ENCODE measurements around the gene RAB5IF. TPM values are rescaled to one million over a fixed set of nuclear protein-coding genes. Genes with fewer than 3 reads are reported as not detected.

The RAB5IF gene
- polyA plus RNA-seq, 1 donor from 2014 or later = 205 TPM

DNA sequence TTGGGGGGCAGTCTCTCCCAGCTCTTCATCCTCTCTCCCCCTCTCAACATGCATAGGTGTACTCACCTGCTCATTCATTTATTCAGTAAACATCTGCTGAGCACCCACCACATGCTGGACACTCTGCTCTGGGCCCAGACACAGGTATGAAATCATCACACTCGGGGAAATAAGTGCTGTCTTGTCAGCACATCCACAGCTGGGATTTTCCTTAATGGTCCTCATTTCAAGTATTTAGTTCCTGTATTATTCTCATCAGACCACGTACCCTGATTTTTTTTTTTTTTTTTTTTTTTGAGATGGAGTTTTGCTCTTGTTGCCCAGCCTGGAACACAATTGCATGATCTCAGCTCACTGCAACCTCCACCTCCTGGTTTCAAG is 19.4 kb downstream of the RAB5IF start:
- H2AFZ ChIP-seq (ENCODE audit: low read depth, low read length) = no peak overlapping the region
- H3K79me2 ChIP-seq (replicated peaks; ENCODE audit: insufficient read depth, low read length) = no peaks in the 10 kb centered on the region
- no peak overlapping the region for H3K9ac ChIP-seq (ENCODE audit: low read length)

DNA sequence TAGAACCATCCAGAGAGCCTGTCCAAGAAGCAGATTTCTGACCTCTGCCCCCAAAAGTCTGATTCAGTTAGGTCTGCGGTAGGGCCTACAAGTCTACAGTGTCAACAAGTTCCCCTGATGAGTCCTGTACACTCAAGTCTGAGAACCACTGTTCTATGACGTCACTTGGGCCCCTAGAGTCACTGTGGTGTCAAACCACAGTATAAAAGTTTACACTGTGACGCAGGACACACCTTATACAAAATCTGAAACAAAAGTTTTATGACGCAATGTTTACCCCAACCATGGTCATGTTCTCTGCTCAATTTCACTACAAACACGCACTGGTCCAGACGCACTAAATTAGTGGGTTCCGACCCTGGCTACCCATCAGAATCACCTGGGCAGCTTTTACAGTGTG is 22.5 kb downstream of the RAB5IF start:
- H3K27ac ChIP-seq (ENCODE audit: low read length) = no peak overlapping the region
- no peak overlapping the region for H3K4me3 ChIP-seq (ENCODE audit: low read length)
- H3K9ac ChIP-seq (ENCODE audit: low read length) = no peak overlapping the region
- H3K9me2 ChIP-seq (ENCODE audit: insufficient read depth, low read length) = no peaks in the 10 kb centered on the region
- H3F3A ChIP-seq (ENCODE audit: insufficient read depth, low read length, poor library complexity, severe bottlenecking) = no peaks in the 10 kb centered on the region
- H2AFZ ChIP-seq (ENCODE audit: low read depth, low read length) = no peak overlapping the region
- H4K20me1 ChIP-seq (ENCODE audit: insufficient read depth) = no peaks in the 10 kb centered on the region
- H3K4me2 ChIP-seq (ENCODE audit: low read length) = no peak overlapping the region
- H3K79me2 ChIP-seq (replicated peaks; ENCODE audit: insufficient read depth, low read length) = no peaks in the 10 kb centered on the region
- no peaks in the 10 kb centered on the region for H3K36me3 ChIP-seq (ENCODE audit: insufficient read depth, low read length)
- H3K9me3 ChIP-seq (ENCODE audit: low read length) = no peaks in the 10 kb centered on the region
- H3K27me3 ChIP-seq (ENCODE audit: insufficient read depth, low read depth, low read length) = no peaks in the 10 kb centered on the region
- TF ChIP-seq, protein P1, sequence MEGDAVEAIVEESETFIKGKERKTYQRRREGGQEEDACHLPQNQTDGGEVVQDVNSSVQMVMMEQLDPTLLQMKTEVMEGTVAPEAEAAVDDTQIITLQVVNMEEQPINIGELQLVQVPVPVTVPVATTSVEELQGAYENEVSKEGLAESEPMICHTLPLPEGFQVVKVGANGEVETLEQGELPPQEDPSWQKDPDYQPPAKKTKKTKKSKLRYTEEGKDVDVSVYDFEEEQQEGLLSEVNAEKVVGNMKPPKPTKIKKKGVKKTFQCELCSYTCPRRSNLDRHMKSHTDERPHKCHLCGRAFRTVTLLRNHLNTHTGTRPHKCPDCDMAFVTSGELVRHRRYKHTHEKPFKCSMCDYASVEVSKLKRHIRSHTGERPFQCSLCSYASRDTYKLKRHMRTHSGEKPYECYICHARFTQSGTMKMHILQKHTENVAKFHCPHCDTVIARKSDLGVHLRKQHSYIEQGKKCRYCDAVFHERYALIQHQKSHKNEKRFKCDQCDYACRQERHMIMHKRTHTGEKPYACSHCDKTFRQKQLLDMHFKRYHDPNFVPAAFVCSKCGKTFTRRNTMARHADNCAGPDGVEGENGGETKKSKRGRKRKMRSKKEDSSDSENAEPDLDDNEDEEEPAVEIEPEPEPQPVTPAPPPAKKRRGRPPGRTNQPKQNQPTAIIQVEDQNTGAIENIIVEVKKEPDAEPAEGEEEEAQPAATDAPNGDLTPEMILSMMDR (IDR thresholded peaks at IDR 0.05; ENCODE audit: poor library complexity, severe bottlenecking) = no peak
- TF ChIP-seq TAF1 (IDR thresholded peaks at IDR 0.05; ENCODE audit: low read depth) (no peak), EP300 (conservative IDR thresholded peaks at IDR 0.05; ENCODE audit: poor library complexity, severe bottlenecking) (no peak), POLR2AphosphoS5 (IDR thresholded peaks at IDR 0.05) (no peak)

More for the DNA sequence above, 19.4 kb downstream of the RAB5IF start:
- Histone ChIP-seq H3K4me2 (ENCODE audit: low read length) (no peak overlapping the region), H3K27me3 (ENCODE audit: insufficient read depth, low read depth, low read length) (no peaks in the 10 kb centered on the region), H3K36me3 (ENCODE audit: insufficient read depth, low read length) (no peaks in the 10 kb centered on the region), H4K20me1 (ENCODE audit: insufficient read depth) (no peaks in the 10 kb centered on the region), H3K27ac (ENCODE audit: low read length) (no peak overlapping the region), H3K4me3 (ENCODE audit: low read length) (no peak overlapping the region), H3F3A (ENCODE audit: insufficient read depth, low read length, poor library complexity, severe bottlenecking) (no peaks in the 10 kb centered on the region), H3K9me3 (ENCODE audit: low read length) (no peaks in the 10 kb centered on the region), H3K9me2 (ENCODE audit: insufficient read depth, low read length) (no peaks in the 10 kb centered on the region)
- TF ChIP-seq, protein P1 (IDR thresholded peaks at IDR 0.05; ENCODE audit: poor library complexity, severe bottlenecking) = no peak
- TF ChIP-seq RAD21 (conservative IDR thresholded peaks at IDR 0.05) (no peak), EP300 (conservative IDR thresholded peaks at IDR 0.05; ENCODE audit: poor library complexity, severe bottlenecking) (no peak), EZH2 (IDR thresholded peaks at IDR 0.05; ENCODE audit: borderline replicate concordance, insufficient read depth, low read length, poor library complexity, severe bottlenecking) (no peak), MXI1 (conservative IDR thresholded peaks at IDR 0.05; ENCODE audit: poor library complexity, severe bottlenecking) (no peak), POLR2AphosphoS5 (IDR thresholded peaks at IDR 0.05) (no peak), TAF1 (IDR thresholded peaks at IDR 0.05; ENCODE audit: low read depth) (no peak), SMC3 (conservative IDR thresholded peaks at IDR 0.05; ENCODE audit: poor library complexity) (no peak)
- TF ChIP-seq, protein P2, sequence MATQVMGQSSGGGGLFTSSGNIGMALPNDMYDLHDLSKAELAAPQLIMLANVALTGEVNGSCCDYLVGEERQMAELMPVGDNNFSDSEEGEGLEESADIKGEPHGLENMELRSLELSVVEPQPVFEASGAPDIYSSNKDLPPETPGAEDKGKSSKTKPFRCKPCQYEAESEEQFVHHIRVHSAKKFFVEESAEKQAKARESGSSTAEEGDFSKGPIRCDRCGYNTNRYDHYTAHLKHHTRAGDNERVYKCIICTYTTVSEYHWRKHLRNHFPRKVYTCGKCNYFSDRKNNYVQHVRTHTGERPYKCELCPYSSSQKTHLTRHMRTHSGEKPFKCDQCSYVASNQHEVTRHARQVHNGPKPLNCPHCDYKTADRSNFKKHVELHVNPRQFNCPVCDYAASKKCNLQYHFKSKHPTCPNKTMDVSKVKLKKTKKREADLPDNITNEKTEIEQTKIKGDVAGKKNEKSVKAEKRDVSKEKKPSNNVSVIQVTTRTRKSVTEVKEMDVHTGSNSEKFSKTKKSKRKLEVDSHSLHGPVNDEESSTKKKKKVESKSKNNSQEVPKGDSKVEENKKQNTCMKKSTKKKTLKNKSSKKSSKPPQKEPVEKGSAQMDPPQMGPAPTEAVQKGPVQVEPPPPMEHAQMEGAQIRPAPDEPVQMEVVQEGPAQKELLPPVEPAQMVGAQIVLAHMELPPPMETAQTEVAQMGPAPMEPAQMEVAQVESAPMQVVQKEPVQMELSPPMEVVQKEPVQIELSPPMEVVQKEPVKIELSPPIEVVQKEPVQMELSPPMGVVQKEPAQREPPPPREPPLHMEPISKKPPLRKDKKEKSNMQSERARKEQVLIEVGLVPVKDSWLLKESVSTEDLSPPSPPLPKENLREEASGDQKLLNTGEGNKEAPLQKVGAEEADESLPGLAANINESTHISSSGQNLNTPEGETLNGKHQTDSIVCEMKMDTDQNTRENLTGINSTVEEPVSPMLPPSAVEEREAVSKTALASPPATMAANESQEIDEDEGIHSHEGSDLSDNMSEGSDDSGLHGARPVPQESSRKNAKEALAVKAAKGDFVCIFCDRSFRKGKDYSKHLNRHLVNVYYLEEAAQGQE (IDR thresholded peaks at IDR 0.05; ENCODE audit: borderline replicate concordance) = no peak
